HepG2 (cell line): ENCODE data around the gene DIPK1A. TPM values are rescaled to one million over a fixed set of nuclear protein-coding genes. Genes with fewer than 3 reads are reported as not detected.

Experiments
- AGO2 ChIP-seq: fragments of 200-400 bp; formaldehyde crosslinking; optimal IDR thresholded peaks from 2 replicates; pipeline ENCODE3; 2017; ENCODE audit warnings: mild to moderate bottlenecking, low read depth, low read length, moderate library complexity
- CENPT ChIP-seq: sonication (generic); formaldehyde crosslinking; IDR thresholded peaks from 2 replicates; pipeline ENCODE4 v1.8.0; 2022; ENCODE audit warnings: low read depth, mild to moderate bottlenecking, moderate library complexity, missing genetic modification reagents
- GZF1 ChIP-seq: sonication (generic); formaldehyde crosslinking; IDR thresholded peaks from 2 replicates; pipeline ENCODE4 v1.5.1; 2020; ENCODE audit warnings: mild to moderate bottlenecking, missing genetic modification reagents
- MIXL1 ChIP-seq: IDR thresholded peaks from 2 replicates; pipeline ENCODE4 v1.6.1; 2016
- REL ChIP-seq: sonication (generic); formaldehyde crosslinking; conservative IDR thresholded peaks from 2 replicates; pipeline ENCODE4 v1.8.0; 2022; ENCODE audit warnings: mild to moderate bottlenecking, missing genetic modification reagents, moderate library complexity
- SMARCC2 ChIP-seq: fragments of 450-650 bp; IDR thresholded peaks from 2 replicates; pipeline ENCODE4 v1.6.1; 2017; ENCODE audit warnings: antibody characterized with exemption, mild to moderate bottlenecking
- THAP11 ChIP-seq: IDR thresholded peaks from 2 replicates; pipeline ENCODE4 v1.6.1; 2016; ENCODE audit warnings: missing biosample characterization, missing genetic modification reagents
- ZFP36L2 ChIP-seq: sonication (generic); formaldehyde crosslinking; IDR thresholded peaks from 2 replicates; pipeline ENCODE4 v1.4.0; 2020; ENCODE audit warnings: missing genetic modification reagents
- ZNF260 ChIP-seq: sonication (generic); formaldehyde crosslinking; IDR thresholded peaks from 2 replicates; pipeline ENCODE4 v1.4.0; 2020; ENCODE audit warnings: missing genetic modification reagents, low read depth, mild to moderate bottlenecking, borderline replicate concordance
- ZNF543 ChIP-seq: sonication (generic); formaldehyde crosslinking; IDR thresholded peaks from 2 replicates; pipeline ENCODE4 v1.4.0; 2020; ENCODE audit warnings: mild to moderate bottlenecking, missing genetic modification reagents
- ZNF788 ChIP-seq: sonication (generic); formaldehyde crosslinking; IDR thresholded peaks from 2 replicates; pipeline ENCODE4 v1.5.0; 2020; ENCODE audit warnings: mild to moderate bottlenecking, missing genetic modification reagents, borderline replicate concordance
- ZSCAN30 ChIP-seq: sonication (generic); formaldehyde crosslinking; IDR thresholded peaks from 2 replicates; pipeline ENCODE4 v1.5.0; 2020; ENCODE audit warnings: mild to moderate bottlenecking, missing genetic modification reagents
- polyA plus RNA-seq, 8 experiments: library from polyadenylated mRNA; depleted of rRNA in 3 of 8; stranded (reverse) in 7 of 8; unstranded in 1 of 8; fragments of >200 nt; fragmentation: Illumina TruSeq in 4 of 8; extraction: Trizol in 4 of 8; gene quantifications; 2 replicates each; pipeline versions ENCODE4 v1.2.1 to v1.2.3, GENCODE V29; 2011 to 2016; ENCODE audit warnings: low read depth in 4 of 8, missing spikeins in 1 of 8, mixed read lengths in 1 of 8; ENCODE audit not compliant: insufficient read depth in 1 of 8
- total RNA-seq, 5 experiments: library from RNA; depleted of rRNA; stranded (reverse); fragments of >200 nt; fragmentation: Illumina TruSeq; extraction: Trizol; gene quantifications; 2 replicates each; pipeline ENCODE4 v1.2.3, GENCODE V29; 2016; ENCODE audit warnings: low read depth in 1 of 5
- TF ChIP-seq, protein P1 (sequence below), 2 experiments: IDR thresholded peaks; 2 replicates each; pipeline ENCODE4 v1.6.1; 2011 to 2012; ENCODE audit warnings: low read length in 2 of 2, borderline replicate concordance in 1 of 2, low read depth in 1 of 2, mild to moderate bottlenecking in 1 of 2, moderate library complexity in 1 of 2
- TF ChIP-seq, protein P2 (sequence below): sonication (generic); formaldehyde crosslinking; IDR thresholded peaks from 2 replicates; pipeline ENCODE4 v1.4.0; 2020; ENCODE audit warnings: missing genetic modification reagents, mild to moderate bottlenecking, borderline replicate concordance
- TF ChIP-seq, protein P3 (sequence below): sonication (generic); formaldehyde crosslinking; IDR thresholded peaks from 2 replicates; pipeline ENCODE4 v1.9.0; 2022; ENCODE audit warnings: missing genetic modification reagents, mild to moderate bottlenecking, borderline replicate concordance
- TF ChIP-seq, protein P4 (sequence below): sonication (generic); formaldehyde crosslinking; IDR thresholded peaks from 2 replicates; pipeline ENCODE4 v1.8.0; 2022; ENCODE audit warnings: mild to moderate bottlenecking, missing genetic modification reagents; ENCODE audit not compliant: insufficient replicate concordance

The DIPK1A gene
- total and polyA plus RNA-seq, 2 of the 13 experiments (the other 11 are each of a cell fraction or from before 2014, with no cell fraction given), result 8.4 TPM

DNA sequence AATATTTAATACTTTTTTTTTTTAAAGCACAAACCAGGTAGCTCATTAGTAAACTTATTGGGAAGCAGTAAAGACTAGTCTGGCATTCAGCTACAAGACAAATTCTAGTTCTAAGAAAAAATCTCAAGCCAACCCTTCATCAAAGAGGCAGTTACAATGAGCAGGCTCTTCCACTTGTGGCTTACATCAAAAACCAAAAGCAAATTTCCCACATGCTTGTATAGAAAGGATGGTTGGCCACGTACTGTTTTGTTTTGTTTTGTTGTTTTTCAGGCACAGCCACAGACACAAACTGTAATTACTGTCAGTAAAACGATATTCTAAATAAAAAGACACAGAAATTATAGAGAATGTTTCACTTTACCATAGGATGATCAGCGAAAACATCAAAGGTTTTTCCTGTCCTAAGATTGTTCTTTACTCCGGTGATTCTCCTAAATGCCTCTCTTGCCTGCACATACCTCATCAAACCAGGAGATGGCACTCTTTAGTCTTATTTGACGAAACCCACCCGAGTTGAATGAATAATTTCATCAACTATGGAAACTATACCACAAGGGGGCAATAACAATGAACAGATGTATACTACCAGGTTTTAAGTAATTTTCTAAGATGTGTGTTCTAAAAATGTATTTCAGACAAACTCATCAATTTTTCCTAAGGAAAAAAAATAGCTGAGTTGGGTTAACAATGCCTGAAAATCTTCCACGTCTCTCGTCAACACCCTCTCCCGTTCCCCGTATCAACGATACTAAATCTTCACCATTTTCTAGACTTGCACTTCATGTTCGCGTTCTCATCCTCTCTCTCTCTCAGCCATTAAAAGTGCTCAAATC is 102.5 kb downstream of the DIPK1A start (continued):
- TF ChIP-seq, protein P1, sequence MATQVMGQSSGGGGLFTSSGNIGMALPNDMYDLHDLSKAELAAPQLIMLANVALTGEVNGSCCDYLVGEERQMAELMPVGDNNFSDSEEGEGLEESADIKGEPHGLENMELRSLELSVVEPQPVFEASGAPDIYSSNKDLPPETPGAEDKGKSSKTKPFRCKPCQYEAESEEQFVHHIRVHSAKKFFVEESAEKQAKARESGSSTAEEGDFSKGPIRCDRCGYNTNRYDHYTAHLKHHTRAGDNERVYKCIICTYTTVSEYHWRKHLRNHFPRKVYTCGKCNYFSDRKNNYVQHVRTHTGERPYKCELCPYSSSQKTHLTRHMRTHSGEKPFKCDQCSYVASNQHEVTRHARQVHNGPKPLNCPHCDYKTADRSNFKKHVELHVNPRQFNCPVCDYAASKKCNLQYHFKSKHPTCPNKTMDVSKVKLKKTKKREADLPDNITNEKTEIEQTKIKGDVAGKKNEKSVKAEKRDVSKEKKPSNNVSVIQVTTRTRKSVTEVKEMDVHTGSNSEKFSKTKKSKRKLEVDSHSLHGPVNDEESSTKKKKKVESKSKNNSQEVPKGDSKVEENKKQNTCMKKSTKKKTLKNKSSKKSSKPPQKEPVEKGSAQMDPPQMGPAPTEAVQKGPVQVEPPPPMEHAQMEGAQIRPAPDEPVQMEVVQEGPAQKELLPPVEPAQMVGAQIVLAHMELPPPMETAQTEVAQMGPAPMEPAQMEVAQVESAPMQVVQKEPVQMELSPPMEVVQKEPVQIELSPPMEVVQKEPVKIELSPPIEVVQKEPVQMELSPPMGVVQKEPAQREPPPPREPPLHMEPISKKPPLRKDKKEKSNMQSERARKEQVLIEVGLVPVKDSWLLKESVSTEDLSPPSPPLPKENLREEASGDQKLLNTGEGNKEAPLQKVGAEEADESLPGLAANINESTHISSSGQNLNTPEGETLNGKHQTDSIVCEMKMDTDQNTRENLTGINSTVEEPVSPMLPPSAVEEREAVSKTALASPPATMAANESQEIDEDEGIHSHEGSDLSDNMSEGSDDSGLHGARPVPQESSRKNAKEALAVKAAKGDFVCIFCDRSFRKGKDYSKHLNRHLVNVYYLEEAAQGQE (IDR thresholded peaks at IDR 0.05; ENCODE audit: borderline replicate concordance in 1 of 2, low read depth in 1 of 2, low read length in 2 of 2), result no peak
- no peak for TF ChIP-seq SMARCC2
- no peak for TF ChIP-seq ZNF788
- TF ChIP-seq AGO2, result no peak
- no peak for TF ChIP-seq ZNF260 (CRISPR knock-in tag)
- peak; percentile 43; the same call in 1 of the 2 replicates for TF ChIP-seq THAP11 (CRISPR knock-in tag)
- TF ChIP-seq, protein P2, sequence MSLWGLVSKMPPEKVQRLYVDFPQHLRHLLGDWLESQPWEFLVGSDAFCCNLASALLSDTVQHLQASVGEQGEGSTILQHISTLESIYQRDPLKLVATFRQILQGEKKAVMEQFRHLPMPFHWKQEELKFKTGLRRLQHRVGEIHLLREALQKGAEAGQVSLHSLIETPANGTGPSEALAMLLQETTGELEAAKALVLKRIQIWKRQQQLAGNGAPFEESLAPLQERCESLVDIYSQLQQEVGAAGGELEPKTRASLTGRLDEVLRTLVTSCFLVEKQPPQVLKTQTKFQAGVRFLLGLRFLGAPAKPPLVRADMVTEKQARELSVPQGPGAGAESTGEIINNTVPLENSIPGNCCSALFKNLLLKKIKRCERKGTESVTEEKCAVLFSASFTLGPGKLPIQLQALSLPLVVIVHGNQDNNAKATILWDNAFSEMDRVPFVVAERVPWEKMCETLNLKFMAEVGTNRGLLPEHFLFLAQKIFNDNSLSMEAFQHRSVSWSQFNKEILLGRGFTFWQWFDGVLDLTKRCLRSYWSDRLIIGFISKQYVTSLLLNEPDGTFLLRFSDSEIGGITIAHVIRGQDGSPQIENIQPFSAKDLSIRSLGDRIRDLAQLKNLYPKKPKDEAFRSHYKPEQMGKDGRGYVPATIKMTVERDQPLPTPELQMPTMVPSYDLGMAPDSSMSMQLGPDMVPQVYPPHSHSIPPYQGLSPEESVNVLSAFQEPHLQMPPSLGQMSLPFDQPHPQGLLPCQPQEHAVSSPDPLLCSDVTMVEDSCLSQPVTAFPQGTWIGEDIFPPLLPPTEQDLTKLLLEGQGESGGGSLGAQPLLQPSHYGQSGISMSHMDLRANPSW (CRISPR knock-in tag), result no peak
- no peak for TF ChIP-seq ZSCAN30 (CRISPR knock-in tag)
- TF ChIP-seq REL (CRISPR knock-in tag), result no peak
- no peak for TF ChIP-seq ZNF543 (CRISPR knock-in tag)
- no peak for TF ChIP-seq GZF1 (CRISPR knock-in tag)
- no peak for TF ChIP-seq CENPT (CRISPR knock-in tag)
- TF ChIP-seq MIXL1 (CRISPR knock-in tag), result peak; percentile 93
- TF ChIP-seq, protein P3, sequence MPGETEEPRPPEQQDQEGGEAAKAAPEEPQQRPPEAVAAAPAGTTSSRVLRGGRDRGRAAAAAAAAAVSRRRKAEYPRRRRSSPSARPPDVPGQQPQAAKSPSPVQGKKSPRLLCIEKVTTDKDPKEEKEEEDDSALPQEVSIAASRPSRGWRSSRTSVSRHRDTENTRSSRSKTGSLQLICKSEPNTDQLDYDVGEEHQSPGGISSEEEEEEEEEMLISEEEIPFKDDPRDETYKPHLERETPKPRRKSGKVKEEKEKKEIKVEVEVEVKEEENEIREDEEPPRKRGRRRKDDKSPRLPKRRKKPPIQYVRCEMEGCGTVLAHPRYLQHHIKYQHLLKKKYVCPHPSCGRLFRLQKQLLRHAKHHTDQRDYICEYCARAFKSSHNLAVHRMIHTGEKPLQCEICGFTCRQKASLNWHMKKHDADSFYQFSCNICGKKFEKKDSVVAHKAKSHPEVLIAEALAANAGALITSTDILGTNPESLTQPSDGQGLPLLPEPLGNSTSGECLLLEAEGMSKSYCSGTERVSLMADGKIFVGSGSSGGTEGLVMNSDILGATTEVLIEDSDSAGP (CRISPR knock-in tag), result no peak
- TF ChIP-seq, protein P4, sequence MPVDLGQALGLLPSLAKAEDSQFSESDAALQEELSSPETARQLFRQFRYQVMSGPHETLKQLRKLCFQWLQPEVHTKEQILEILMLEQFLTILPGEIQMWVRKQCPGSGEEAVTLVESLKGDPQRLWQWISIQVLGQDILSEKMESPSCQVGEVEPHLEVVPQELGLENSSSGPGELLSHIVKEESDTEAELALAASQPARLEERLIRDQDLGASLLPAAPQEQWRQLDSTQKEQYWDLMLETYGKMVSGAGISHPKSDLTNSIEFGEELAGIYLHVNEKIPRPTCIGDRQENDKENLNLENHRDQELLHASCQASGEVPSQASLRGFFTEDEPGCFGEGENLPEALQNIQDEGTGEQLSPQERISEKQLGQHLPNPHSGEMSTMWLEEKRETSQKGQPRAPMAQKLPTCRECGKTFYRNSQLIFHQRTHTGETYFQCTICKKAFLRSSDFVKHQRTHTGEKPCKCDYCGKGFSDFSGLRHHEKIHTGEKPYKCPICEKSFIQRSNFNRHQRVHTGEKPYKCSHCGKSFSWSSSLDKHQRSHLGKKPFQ (CRISPR knock-in tag), result no peak
- TF ChIP-seq ZFP36L2 (CRISPR knock-in tag), result no peak
